IPS-18a (cell line): ENCODE data around the gene RGS1.
A peak's percentile ranks its signal among the peaks of the same experiment; 100 is the strongest.

Source experiments
- H3K27ac ChIP-seq: one replicate; pipeline ENCODE4 v1.5.1; 2013; ENCODE audit warnings: low read length
- H3K27me3 ChIP-seq: one replicate; pipeline ENCODE4 v1.6.1; 2013; ENCODE audit warnings: mild to moderate bottlenecking, low read length; ENCODE audit not compliant: control insufficient read depth, insufficient read depth
- H3K36me3 ChIP-seq: one replicate; pipeline ENCODE4 v1.6.1; 2013; ENCODE audit warnings: low read depth, low read length; ENCODE audit not compliant: control insufficient read depth
- H3K4me1 ChIP-seq: one replicate; pipeline ENCODE4 v1.6.1; 2013; ENCODE audit warnings: low read depth, low read length; ENCODE audit not compliant: control insufficient read depth
- H3K4me3 ChIP-seq: one replicate; pipeline ENCODE4 v1.5.1; 2013; ENCODE audit warnings: low read length
- H3K9ac ChIP-seq: one replicate; pipeline ENCODE4 v1.6.1; 2013; ENCODE audit warnings: mild to moderate bottlenecking, low read length, moderate library complexity
- H3K9me3 ChIP-seq: one replicate; pipeline ENCODE4 v1.6.1; 2013; ENCODE audit warnings: low read depth, low read length; ENCODE audit not compliant: control insufficient read depth

The RGS1 gene

GRCh38 chr1:192539297-192540092, 36.1 kb upstream of the RGS1 start:
- H3K4me3 ChIP-seq: no peak overlapping the region
- no peaks in the 10 kb centered on the region for H3K36me3 ChIP-seq
- peak overlapping the region; percentile 34 for H3K9ac ChIP-seq
- peak overlapping the region; percentile 55 for H3K27ac ChIP-seq
- H3K9me3 ChIP-seq: no peaks in the 10 kb centered on the region
- H3K27me3 ChIP-seq: no peaks in the 10 kb centered on the region
- peaks cover 9% of the 10 kb centered on the region for H3K4me1 ChIP-seq

- Histone ChIP-seq H3K4me3 (no peak overlapping the region), H3K9me3 (no peaks in the 10 kb centered on the region), H3K4me1 (peaks cover 14% of the 10 kb centered on the region), H3K9ac (no peak overlapping the region), H3K27ac (no peak overlapping the region), H3K36me3 (no peaks in the 10 kb centered on the region), H3K27me3 (no peaks in the 10 kb centered on the region)
Observed at GRCh38 chr1:192543445-192543844, 32.1 kb upstream of the RGS1 start.

GRCh38 chr1:192545896-192546521, 29.6 kb upstream of the RGS1 start:
- no peak overlapping the region for H3K27ac ChIP-seq
- no peak overlapping the region for H3K9ac ChIP-seq
- no peaks in the 10 kb centered on the region for H3K9me3 ChIP-seq
- peaks cover 5% of the 10 kb centered on the region for H3K4me1 ChIP-seq
- no peaks in the 10 kb centered on the region for H3K36me3 ChIP-seq
- H3K4me3 ChIP-seq: no peak overlapping the region
- H3K27me3 ChIP-seq: no peaks in the 10 kb centered on the region

- H3K4me1 ChIP-seq: peaks cover 5% of the 10 kb centered on the region
- no peak overlapping the region for H3K9ac ChIP-seq
- no peak overlapping the region for H3K27ac ChIP-seq
- no peak overlapping the region for H3K4me3 ChIP-seq
- no peaks in the 10 kb centered on the region for H3K9me3 ChIP-seq
- no peaks in the 10 kb centered on the region for H3K36me3 ChIP-seq
- no peaks in the 10 kb centered on the region for H3K27me3 ChIP-seq
Observed at GRCh38 chr1:192546596-192547190, 28.9 kb upstream of the RGS1 start.

- Histone ChIP-seq H3K27me3 (no peaks in the 10 kb centered on the region), H3K36me3 (no peaks in the 10 kb centered on the region), H3K9ac (no peak overlapping the region), H3K9me3 (no peaks in the 10 kb centered on the region), H3K4me3 (no peak overlapping the region), H3K4me1 (peaks cover 5% of the 10 kb centered on the region), H3K27ac (no peak overlapping the region)
Observed at GRCh38 chr1:192547501-192547900, 28.1 kb upstream of the RGS1 start.

- Histone ChIP-seq H3K36me3 (no peaks in the 10 kb centered on the region), H3K9ac (no peak overlapping the region), H3K4me1 (peaks cover 10% of the 10 kb centered on the region), H3K4me3 (no peak overlapping the region), H3K9me3 (no peaks in the 10 kb centered on the region), H3K27ac (no peak overlapping the region), H3K27me3 (no peaks in the 10 kb centered on the region)
Observed at GRCh38 chr1:192549937-192550336, 25.6 kb upstream of the RGS1 start.

- H3K36me3 ChIP-seq: no peaks in the 10 kb centered on the region
- H3K4me1 ChIP-seq: peaks cover 5% of the 10 kb centered on the region
- H3K4me3 ChIP-seq: no peak overlapping the region
- H3K9ac ChIP-seq: no peak overlapping the region
- no peaks in the 10 kb centered on the region for H3K9me3 ChIP-seq
- H3K27me3 ChIP-seq: no peaks in the 10 kb centered on the region
- H3K27ac ChIP-seq: no peak overlapping the region
Observed at GRCh38 chr1:192550922-192551534, 24.5 kb upstream of the RGS1 start.

GRCh38 chr1:192552760-192553191, 22.8 kb upstream of the RGS1 start:
- H3K36me3 ChIP-seq: no peaks in the 10 kb centered on the region
- no peaks in the 10 kb centered on the region for H3K9me3 ChIP-seq
- no peak overlapping the region for H3K27ac ChIP-seq
- peaks cover 5% of the 10 kb centered on the region for H3K4me1 ChIP-seq
- no peaks in the 10 kb centered on the region for H3K27me3 ChIP-seq
- H3K9ac ChIP-seq: no peak overlapping the region
- no peak overlapping the region for H3K4me3 ChIP-seq

GRCh38 chr1:192553741-192554140, 21.8 kb upstream of the RGS1 start:
- Histone ChIP-seq H3K36me3 (no peaks in the 10 kb centered on the region), H3K4me3 (no peak overlapping the region), H3K9ac (no peak overlapping the region), H3K27me3 (no peaks in the 10 kb centered on the region), H3K9me3 (no peaks in the 10 kb centered on the region), H3K4me1 (peaks cover 5% of the 10 kb centered on the region), H3K27ac (no peak overlapping the region)

- Histone ChIP-seq H3K4me1 (peaks cover 5% of the 10 kb centered on the region), H3K27ac (no peak overlapping the region), H3K9me3 (no peaks in the 10 kb centered on the region), H3K27me3 (no peaks in the 10 kb centered on the region), H3K36me3 (no peaks in the 10 kb centered on the region), H3K4me3 (no peak overlapping the region), H3K9ac (no peak overlapping the region)
Observed at GRCh38 chr1:192554904-192555303, 20.7 kb upstream of the RGS1 start.

- peaks cover 5% of the 10 kb centered on the region for H3K4me1 ChIP-seq
- H3K27ac ChIP-seq: no peak overlapping the region
- H3K27me3 ChIP-seq: no peaks in the 10 kb centered on the region
- no peak overlapping the region for H3K4me3 ChIP-seq
- H3K9ac ChIP-seq: no peak overlapping the region
- no peaks in the 10 kb centered on the region for H3K36me3 ChIP-seq
- no peaks in the 10 kb centered on the region for H3K9me3 ChIP-seq
Observed at GRCh38 chr1:192555399-192555798, 20.2 kb upstream of the RGS1 start.
